GM06990 (cell line): Measurements from ENCODE around the gene MEN1.
"Not testable (repeated sequence)": the region's sequence is repeated elsewhere in the genome, so short reads cannot be mapped to it uniquely, and the experiment has no call there.

Experiments used
- DNase-seq: peaks from one replicate; pipeline ENCODE4 v3.0.0-alpha.2; 2011; ENCODE audit not compliant: insufficient read length; ENCODE audit errors: extremely low read depth
- H3K27me3 ChIP-seq: replicated peaks from 2 replicates; pipeline ENCODE4 v1.6.0; 2011; ENCODE audit warnings: low read length; ENCODE audit not compliant: control insufficient read depth, insufficient read depth
- H3K36me3 ChIP-seq: 2 replicates; pipeline ENCODE4 v1.5.1; 2011; ENCODE audit warnings: low read length; ENCODE audit not compliant: control insufficient read depth, insufficient read depth
- H3K4me3 ChIP-seq: replicated peaks from 2 replicates; pipeline ENCODE4 v1.5.1; 2011; ENCODE audit warnings: low read depth, mild to moderate bottlenecking, control low read depth, low read length
- CTCF ChIP-seq: IDR thresholded peaks from 2 replicates; pipeline ENCODE4 v1.5.1; 2011; ENCODE audit warnings: low read length, control low read depth, mild to moderate bottlenecking, inconsistent platforms; ENCODE audit not compliant: insufficient read depth, poor library complexity, severe bottlenecking

Gene MEN1

DNA sequence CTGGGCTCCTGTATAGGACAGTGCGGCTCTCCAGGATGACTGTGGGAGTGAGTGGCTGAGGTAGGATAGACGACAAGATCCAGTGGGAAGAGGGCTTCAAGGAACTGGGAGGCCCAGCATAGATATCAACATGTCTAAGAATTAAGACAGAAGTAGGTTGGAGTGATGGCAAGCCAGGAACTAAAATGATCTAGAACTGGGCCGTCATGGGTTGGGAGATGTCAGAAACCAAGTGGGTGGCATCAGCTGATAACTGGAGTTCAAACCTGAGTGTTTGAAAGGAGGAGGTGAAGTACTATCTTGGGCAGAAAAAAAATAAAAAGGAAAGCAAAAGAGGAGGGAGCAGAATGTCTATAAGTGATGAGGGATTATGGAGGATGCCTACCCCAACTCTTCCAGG, 7.1 kb upstream of the MEN1 start:
- no peak for TF ChIP-seq CTCF
- Histone ChIP-seq H3K27me3 (no peaks in the 10 kb centered on the region), H3K36me3 (no peaks in the 10 kb centered on the region), H3K4me3 (no peak overlapping the region)
- DNase-seq, result no peak

DNA sequence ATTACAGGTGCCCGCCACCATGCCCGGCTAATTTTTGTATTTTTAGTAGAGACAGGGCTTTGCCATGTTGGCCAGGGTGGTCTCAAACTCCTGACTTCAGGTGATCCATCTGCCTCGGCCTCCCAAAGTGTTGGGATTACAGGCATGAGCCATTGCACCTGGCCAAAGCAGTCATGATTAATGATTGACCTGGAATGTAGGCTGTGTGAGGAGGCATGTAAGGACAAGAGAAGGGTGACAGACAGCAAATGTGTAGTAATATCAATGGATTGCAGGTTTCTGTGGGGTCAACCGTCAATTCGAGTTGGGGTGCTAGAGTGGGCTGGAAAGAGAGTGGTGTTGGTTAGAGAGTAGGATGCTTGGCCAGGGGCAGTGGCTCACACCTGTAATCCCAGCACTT, 5.1 kb upstream of the MEN1 start:
- not testable (repeated sequence) for H3K4me3 ChIP-seq, H3K36me3 ChIP-seq, DNase-seq, H3K27me3 ChIP-seq

DNA sequence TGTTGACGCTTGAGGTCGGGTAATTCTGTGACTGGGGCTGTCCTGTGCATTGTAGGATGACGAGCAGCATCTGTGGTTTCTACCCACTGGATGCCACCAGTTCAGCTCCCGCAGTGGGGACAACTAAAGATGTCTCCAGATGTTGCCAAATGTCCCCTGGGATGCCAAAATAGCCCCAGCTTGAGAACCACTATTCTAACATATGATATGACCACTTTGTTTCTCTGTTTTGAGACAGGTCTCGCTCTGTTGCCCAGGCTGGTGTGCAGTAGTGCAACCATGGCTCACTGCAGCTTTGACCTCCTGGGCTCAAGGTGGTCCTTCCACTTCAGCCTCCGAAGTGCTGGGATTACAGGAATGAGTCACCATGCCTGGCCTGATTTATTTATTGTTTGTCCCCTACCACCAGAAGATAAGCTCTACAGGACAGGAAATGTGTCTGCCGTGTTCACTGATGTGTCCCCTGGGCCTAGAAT, 4.4 kb upstream of the MEN1 start:
- H3K36me3 ChIP-seq, result no peaks in the 10 kb centered on the region
- DNase-seq, result peak; percentile 79
- H3K4me3 ChIP-seq, result no peak overlapping the region
- TF ChIP-seq CTCF, result no peak
- no peaks in the 10 kb centered on the region for H3K27me3 ChIP-seq

DNA sequence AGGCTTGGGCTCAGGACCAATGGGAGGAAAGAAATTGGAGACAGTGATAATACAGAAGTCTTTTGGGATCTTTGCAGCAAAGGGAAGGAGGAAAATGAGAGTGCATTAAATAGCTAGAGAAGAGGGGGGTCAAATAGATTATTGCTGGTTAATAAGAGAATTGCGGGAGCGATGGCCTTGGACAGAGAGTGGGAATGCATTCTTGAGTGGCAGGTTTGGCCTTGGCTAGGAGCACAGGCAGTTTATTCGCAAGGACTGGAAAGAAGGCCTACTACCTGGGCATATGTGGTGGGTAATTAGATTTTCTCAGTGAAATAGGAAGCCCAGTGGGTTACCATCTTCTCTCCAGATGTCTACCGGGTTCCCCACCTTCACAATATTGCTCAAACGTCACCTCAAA, 3.5 kb upstream of the MEN1 start:
- DNase-seq, result no peak
- no peak for TF ChIP-seq CTCF
- Histone ChIP-seq H3K27me3 (no peaks in the 10 kb centered on the region), H3K36me3 (no peaks in the 10 kb centered on the region; the same call in 1 of the 2 replicates), H3K4me3 (no peak overlapping the region)

- no peak for DNase-seq
- Histone ChIP-seq H3K36me3 (peaks cover 7% of the 10 kb centered on the region), H3K4me3 (peak overlapping the region; percentile 82), H3K27me3 (no peaks in the 10 kb centered on the region)
- no peak for TF ChIP-seq CTCF
These were observed 531 bp upstream of the MEN1 start for GRCh38 chr11:64810891-64811272.

- DNase-seq, result no peak
- Histone ChIP-seq H3K27me3 (no peaks in the 10 kb centered on the region), H3K36me3 (peaks cover 7% of the 10 kb centered on the region), H3K4me3 (peak overlapping the region; percentile 82)
- TF ChIP-seq CTCF, result no peak
These were observed 540 bp downstream of the MEN1 start for GRCh38 chr11:64809781-64810241.
